GM12878 (cell line): Measurements from ENCODE around the gene CTNNA2. TPM values are rescaled to one million over a fixed set of nuclear protein-coding genes. Genes with fewer than 3 reads are reported as not detected.

Experiments used
- ATAC-seq: fragments of 200-7000 bp; cut with Tn5 transposase; 3 replicates; pipeline ENCODE4 v1.9.1; 2020; ENCODE audit warnings: mild to moderate bottlenecking, moderate library complexity
- BruUV-seq: library from RNA; stranded (reverse); fragments of 400-500 nt; replicated peaks from 2 replicates; lab custom pipeline; 2021; lab: Mats Ljungman, UMichigan
- CTCF ChIA-PET: fragments of 300-600 bp; sonication (Branson Sonifier 250); formaldehyde crosslinking; extraction: SDS; loops from one replicate; lab custom pipeline; 2021; ENCODE audit warnings: inconsistent platforms; lab: Yijun Ruan, JAX
- POLR2A ChIA-PET: fragments of 350-600 bp; formaldehyde crosslinking; extraction: SDS; loops from one replicate; lab custom pipeline; 2021; ENCODE audit warnings: inconsistent platforms; lab: Charles Lee
- RAD21 ChIA-PET: fragments of 300-600 bp; sonication (Branson Sonifier 250); formaldehyde crosslinking; loops from one replicate; lab custom pipeline; 2023; ENCODE audit warnings: antibody characterized with exemption; ENCODE audit not compliant: unreplicated experiment; lab: Charles Lee
- SMC1A ChIA-PET: fragments of 300-600 bp; sonication (Branson Sonifier 250); formaldehyde crosslinking; loops from one replicate; lab custom pipeline; 2023; ENCODE audit not compliant: unreplicated experiment, uncharacterized antibody; lab: Charles Lee
- DNase-seq: peaks from one replicate; pipeline ENCODE4 v3.0.0-alpha.2; 2011; ENCODE audit warnings: low read depth, low spot score
- FAIRE-seq: peaks from 3 replicates; lab custom pipeline; 2011; peaks lifted over from hg19 to GRCh38; lab: Jason Lieb, UNC
- H2AFZ ChIP-seq: 2 replicates; pipeline ENCODE4 v1.6.0; 2011; ENCODE audit warnings: low read depth, low read length, control low read depth; ENCODE audit not compliant: control insufficient read depth
- H3K27ac ChIP-seq: 2 replicates; pipeline ENCODE4 v1.5.1; 2011; ENCODE audit warnings: control low read depth; ENCODE audit not compliant: control insufficient read depth, insufficient read depth
- H3K27me3 ChIP-seq, 2 experiments: replicated peaks in 1 of 2; 2 replicates each; pipeline versions ENCODE4 v1.6.0 to v1.6.1; 2011; ENCODE audit warnings: low read length in 1 of 2; ENCODE audit not compliant: control insufficient read depth in 2 of 2, insufficient read depth in 2 of 2
- H3K36me3 ChIP-seq, 2 experiments: 2 replicates each; pipeline ENCODE4 v1.5.1; 2011; ENCODE audit warnings: low read length in 1 of 2; ENCODE audit not compliant: control insufficient read depth in 2 of 2, insufficient read depth in 2 of 2
- H3K4me1 ChIP-seq: 2 replicates; pipeline ENCODE4 v1.6.1; 2011; ENCODE audit warnings: mild to moderate bottlenecking, low read length, moderate library complexity, mixed read lengths; ENCODE audit not compliant: control insufficient read depth, insufficient read depth
- H3K4me2 ChIP-seq: 2 replicates; pipeline ENCODE4 v1.6.0; 2011; ENCODE audit warnings: control low read depth; ENCODE audit not compliant: control insufficient read depth, insufficient read depth
- H3K4me3 ChIP-seq: fragments of 200-600 bp; sonication (generic); 2 replicates; pipeline ENCODE4 v1.5.1; 2016
- H3K79me2 ChIP-seq: 2 replicates; pipeline ENCODE4 v1.6.0; 2011; ENCODE audit warnings: low read length; ENCODE audit not compliant: control insufficient read depth, insufficient read depth
- H3K9ac ChIP-seq: 2 replicates; pipeline ENCODE4 v1.8.0; 2011; ENCODE audit warnings: low read length, control low read depth, mixed read lengths; ENCODE audit not compliant: control insufficient read depth, insufficient read depth
- H3K9me3 ChIP-seq: replicated peaks from 3 replicates; pipeline ENCODE4 v1.5.1; 2011; ENCODE audit warnings: mild to moderate bottlenecking, low read length; ENCODE audit not compliant: control insufficient read depth, insufficient read depth
- H4K20me1 ChIP-seq: 2 replicates; pipeline ENCODE4 v1.6.0; 2011; ENCODE audit not compliant: control insufficient read depth, insufficient read depth
- CBFB ChIP-seq: IDR thresholded peaks from 2 replicates; pipeline ENCODE4 v1.6.1; 2016; ENCODE audit warnings: antibody characterized with exemption, low read depth
- CHD1 ChIP-seq: IDR thresholded peaks from 2 replicates; pipeline ENCODE4 v1.6.1; 2012; ENCODE audit warnings: low read depth, low read length, improper control_type of control experiment
- ELK1 ChIP-seq: IDR thresholded peaks from 2 replicates; pipeline ENCODE4 v1.6.1; 2012; ENCODE audit warnings: low read depth, low read length, improper control_type of control experiment
- IKZF2 ChIP-seq, 2 experiments: fragments of 450-650 bp; IDR thresholded peaks; 2 replicates each; pipeline ENCODE4 v1.6.1; 2017; ENCODE audit warnings: mild to moderate bottlenecking in 2 of 2, moderate library complexity in 2 of 2
- KDM1A ChIP-seq: fragments of 200-600 bp; sonication (generic); IDR thresholded peaks from 2 replicates; pipeline ENCODE4 v1.6.1; 2016; ENCODE audit warnings: borderline replicate concordance
- MAX ChIP-seq: IDR thresholded peaks from 2 replicates; pipeline ENCODE4 v1.6.1; 2012; ENCODE audit warnings: low read depth, low read length, improper control_type of control experiment
- MYC ChIP-seq: IDR thresholded peaks from 2 replicates; pipeline ENCODE4 v1.6.1; 2011; ENCODE audit warnings: mild to moderate bottlenecking, low read length, moderate library complexity, inconsistent platforms; ENCODE audit not compliant: insufficient read depth, insufficient replicate concordance, insufficient read length, severe bottlenecking
- NFYB ChIP-seq: IDR thresholded peaks from 2 replicates; pipeline ENCODE4 v1.6.1; 2011; ENCODE audit warnings: low read depth, mild to moderate bottlenecking, low read length, improper control_type of control experiment, moderate library complexity; ENCODE audit not compliant: insufficient read depth
- POLR2AphosphoS2 ChIP-seq: IDR thresholded peaks from 2 replicates; pipeline ENCODE4 v1.6.1; 2011; ENCODE audit warnings: low read depth, mild to moderate bottlenecking, low read length, improper control_type of control experiment, moderate library complexity
- SRF ChIP-seq, 2 experiments: IDR thresholded peaks; 2 replicates each; pipeline ENCODE4 v1.6.1; 2011; ENCODE audit warnings: low read depth in 2 of 2, low read length in 2 of 2, mild to moderate bottlenecking in 1 of 2, moderate library complexity in 1 of 2
- USF1 ChIP-seq: IDR thresholded peaks from 2 replicates; pipeline ENCODE4 v1.6.1; 2011; ENCODE audit warnings: borderline replicate concordance, low read depth, mild to moderate bottlenecking, moderate library complexity, mixed read lengths, low read length; ENCODE audit not compliant: insufficient read depth; ENCODE audit errors: extremely low read length
- ZBTB11 ChIP-seq: fragments of 450-650 bp; formaldehyde crosslinking; IDR thresholded peaks from 2 replicates; pipeline ENCODE4 v1.5.0; 2022; ENCODE audit warnings: mild to moderate bottlenecking, missing genetic modification characterization
- WGBS: methylation state at CpG from one replicate; pipeline ENCODE4 v1.1.6; 2016; ENCODE audit warnings: low lambda C conversion rate; ENCODE audit not compliant: insufficient replicate concordance, insufficient coverage; ENCODE audit errors: missing lambda C conversion rate; 5-methylcytosine and 5-hydroxymethylcytosine counted together
- in situ Hi-C: fragments of 300-500 bp; cut with MboI; formaldehyde crosslinking; loops from 9 replicates; pipeline ENCODE4 v1.14.3; 2018; ENCODE audit warnings: mixed read lengths
- intact Hi-C: fragments of 100-400 bp; cut with micrococcal nuclease; formaldehyde crosslinking; loops from one replicate; pipeline ENCODE4 v1.14.2; 2022; ENCODE audit not compliant: unreplicated experiment
- polyA plus RNA-seq, 11 experiments: library from polyadenylated mRNA; depleted of rRNA in 4 of 11; unstranded in 6 of 11; stranded (reverse) in 5 of 11; fragments of >200 nt; fragmentation: Nextera tagmentation in 4 of 11; fragmentation: Illumina TruSeq in 1 of 11; extraction: Ambion mirVana in 4 of 11; extraction: Trizol in 1 of 11; gene quantifications; 1 replicate in 1 of 11; 2 replicates in 10 of 11; pipeline versions ENCODE4 v1.2.1 to v1.2.3, GENCODE V29; 2011 to 2016; ENCODE audit warnings: inconsistent platforms in 2 of 11, missing spikeins in 2 of 11, low read depth in 1 of 11
- total RNA-seq, 4 experiments: library from RNA; depleted of rRNA in 3 of 4; stranded (reverse); fragments of >200 nt in 3 of 4; fragmentation: Illumina TruSeq in 1 of 4; extraction: Trizol in 1 of 4; gene quantifications; 2 replicates each; pipeline versions ENCODE4 v1.2.1 to v1.2.3, GENCODE V29; 2013 to 2021

Gene CTNNA2
- total and polyA plus RNA-seq, 10 of the 15 experiments (the other 5 are each of a cell fraction or from before 2014, with no cell fraction given), result 2.4 to 36.2 (median 6.6) TPM

- ATAC-seq, result no peak
- RAD21 ChIA-PET, result no interaction called here
- 0% methylated on average over 1 of the region's 1 CpG for WGBS
Observed at GRCh38 chr2:80395251-80395650, 882.4 kb downstream of the CTNNA2 start.

GRCh38 chr2:80396276-80396675 lies 883.4 kb downstream of the CTNNA2 start:
- Histone ChIP-seq H3K27me3 (no peaks in the 10 kb centered on the region), H4K20me1 (no peaks in the 10 kb centered on the region), H3K27ac (no peak overlapping the region), H3K79me2 (no peaks in the 10 kb centered on the region), H3K9me3 (no peaks in the 10 kb centered on the region), H3K36me3 (no peaks in the 10 kb centered on the region), H3K4me3 (no peak overlapping the region), H3K9ac (no peak overlapping the region), H3K4me1 (no peaks in the 10 kb centered on the region), H2AFZ (no peak overlapping the region), H3K4me2 (no peak overlapping the region)
- ChIA-PET POLR2A (no interaction called here), RAD21 (no interaction called here), SMC1A (interaction anchor here (0.7 to 1.3 kb wide), 2 partner anchors 9 to 69 kb away, joined by 3 read pairs; no protein-coding TSS in a partner anchor), CTCF (interaction anchor here (1.1 kb wide), 1 partner anchor 11 kb away, joined by 3 read pairs; no protein-coding TSS in a partner anchor)
- FAIRE-seq (no peak), ATAC-seq (no peak), DNase-seq (no peak)
- intact Hi-C loops (no loop called here), in situ Hi-C loops (no loop called here)
- BruUV-seq, result no TSS peak
- TF ChIP-seq ELK1 (no peak), USF1 (no peak), KDM1A (no peak), POLR2AphosphoS2 (no peak), CBFB (no peak), MYC (no peak), ZBTB11 (CRISPR knock-in tag) (no peak)

More at GRCh38 chr2:80395251-80395650, 882.4 kb downstream of the CTNNA2 start:
- Histone ChIP-seq H3K79me2 (no peaks in the 10 kb centered on the region), H3K9me3 (no peaks in the 10 kb centered on the region), H3K27ac (no peak overlapping the region), H3K4me1 (no peaks in the 10 kb centered on the region), H2AFZ (no peak overlapping the region), H4K20me1 (no peaks in the 10 kb centered on the region), H3K4me2 (no peak overlapping the region), H3K27me3 (no peaks in the 10 kb centered on the region), H3K9ac (no peak overlapping the region), H3K4me3 (no peak overlapping the region), H3K36me3 (no peaks in the 10 kb centered on the region)
- FAIRE-seq (no peak), DNase-seq (no peak)
- intact Hi-C loops, result no loop called here
- in situ Hi-C loops, result no loop called here
- ChIA-PET POLR2A (no interaction called here), SMC1A (interaction anchor here (0.6 kb wide), 1 partner anchor 601 kb away, joined by 4 read pairs; no protein-coding TSS in a partner anchor), CTCF (interaction anchor here (1.3 to 1.8 kb wide), 3 partner anchors 9 to 104 kb away, joined by 3 to 5 read pairs (median 4); no protein-coding TSS in a partner anchor)
- TF ChIP-seq IKZF2 (IDR thresholded peaks at IDR 0.05), result no peak
- no peak for TF ChIP-seq SRF (IDR thresholded peaks at IDR 0.05; ENCODE audit: low read depth in 2 of 2, low read length in 2 of 2)
- no peak for TF ChIP-seq NFYB
- TF ChIP-seq MAX, result no peak
- no peak for TF ChIP-seq CHD1
- no TSS peak for BruUV-seq
